ENCODE measurements around the gene TYW1B.
"Not testable (repeated sequence)": the region's sequence is repeated elsewhere in the genome, so short reads cannot be mapped to it uniquely, and the experiment has no call there.

GRCh38 chr7:72641485-72642248, 186.3 kb downstream of the TYW1B start:
- TF ChIP-seq ARNT (IDR thresholded peaks at IDR 0.05); ELF4 (IDR thresholded peaks at IDR 0.05); TARDBP (IDR thresholded peaks at IDR 0.05); ZNF384 (IDR thresholded peaks at IDR 0.05); BHLHE40 (IDR thresholded peaks at IDR 0.05; ENCODE audit: borderline replicate concordance); FOXK2 (IDR thresholded peaks at IDR 0.05); FOXA1 (IDR thresholded peaks at IDR 0.05): not testable (repeated sequence)
- TF ChIP-seq PKNOX1 (IDR thresholded peaks at IDR 0.05), result 0 out of 2 replicates have a peak, but pooled peaks have one; percentile 3

Measured in HEK293T (cell line).